ENCODE results near the gene CKS1B. TPM values are rescaled to one million over a fixed set of nuclear protein-coding genes. Genes with fewer than 3 reads are reported as not detected.
"Not testable (repeated sequence)": the region's sequence is repeated elsewhere in the genome, so short reads cannot be mapped to it uniquely, and the experiment has no call there.

CKS1B gene
- total RNA-seq, 1 donor: 23.2 TPM

GRCh38 chr1:154975409-154976059 is 1.1 kb downstream of the CKS1B start:
- Histone ChIP-seq H2AFZ (ENCODE audit: low read length) (peak overlapping the region; percentile 89), H3K27ac (ENCODE audit: low read depth, low read length) (peak overlapping the region; percentile 97), H3K4me1 (ENCODE audit: insufficient read depth, low read length) (peaks cover 41% of the 10 kb centered on the region), H3K9me3 (ENCODE audit: low read depth, low read length) (no peaks in the 10 kb centered on the region), H3K79me2 (ENCODE audit: insufficient read depth, low read length) (peaks cover 37% of the 10 kb centered on the region), H4K20me1 (ENCODE audit: insufficient read depth, low read length) (no peaks in the 10 kb centered on the region), H3K27me3 (ENCODE audit: insufficient read depth, low read length) (no peaks in the 10 kb centered on the region), H3K4me2 (ENCODE audit: insufficient read depth, low read length) (peak overlapping the region; percentile 99), H3K36me3 (ENCODE audit: insufficient read depth, low read length) (peaks cover 9% of the 10 kb centered on the region), H3K4me3 (ENCODE audit: insufficient read depth, low read length) (peak overlapping the region; percentile 79)
- no peak for TF ChIP-seq CTCF (IDR thresholded peaks at IDR 0.05; ENCODE audit: extremely low read depth, low read depth, low read length)
- DNase-seq (ENCODE audit: insufficient read length, low spot score, missing footprints): peak; percentile 72

GRCh38 chr1:154977762-154978161 is 3.3 kb downstream of the CKS1B start:
- not testable (repeated sequence) for H3K27me3 ChIP-seq (ENCODE audit: insufficient read depth, low read length); DNase-seq (ENCODE audit: insufficient read length, low spot score, missing footprints); H3K4me3 ChIP-seq (ENCODE audit: insufficient read depth, low read length); H3K4me2 ChIP-seq (ENCODE audit: insufficient read depth, low read length); H3K27ac ChIP-seq (ENCODE audit: low read depth, low read length); H4K20me1 ChIP-seq (ENCODE audit: insufficient read depth, low read length); H3K36me3 ChIP-seq (ENCODE audit: insufficient read depth, low read length); H3K9me3 ChIP-seq (ENCODE audit: low read depth, low read length)
- H3K79me2 ChIP-seq (ENCODE audit: insufficient read depth, low read length): peaks cover 39% of the 10 kb centered on the region
- H3K4me1 ChIP-seq (ENCODE audit: insufficient read depth, low read length): peaks cover 26% of the 10 kb centered on the region
- H2AFZ ChIP-seq (ENCODE audit: low read length): peak overlapping the region; percentile 10

GRCh38 chr1:154978360-154978759 is 3.9 kb downstream of the CKS1B start:
- no peaks in the 10 kb centered on the region for H4K20me1 ChIP-seq (ENCODE audit: insufficient read depth, low read length)
- DNase-seq (ENCODE audit: insufficient read length, low spot score, missing footprints): no peak
- H3K36me3 ChIP-seq (ENCODE audit: insufficient read depth, low read length): peaks cover 9% of the 10 kb centered on the region
- no peaks in the 10 kb centered on the region for H3K27me3 ChIP-seq (ENCODE audit: insufficient read depth, low read length)
- H3K27ac ChIP-seq (ENCODE audit: low read depth, low read length): no peak overlapping the region
- no peak for TF ChIP-seq CTCF (IDR thresholded peaks at IDR 0.05; ENCODE audit: extremely low read depth, low read depth, low read length)
- peaks cover 21% of the 10 kb centered on the region for H3K4me1 ChIP-seq (ENCODE audit: insufficient read depth, low read length)
- no peak overlapping the region for H3K4me3 ChIP-seq (ENCODE audit: insufficient read depth, low read length)
- no peaks in the 10 kb centered on the region for H3K9me3 ChIP-seq (ENCODE audit: low read depth, low read length)
- H2AFZ ChIP-seq (ENCODE audit: low read length): no peak overlapping the region
- no peak overlapping the region for H3K4me2 ChIP-seq (ENCODE audit: insufficient read depth, low read length)
- peaks cover 41% of the 10 kb centered on the region for H3K79me2 ChIP-seq (ENCODE audit: insufficient read depth, low read length)

GRCh38 chr1:154982341-154982740 is 7.9 kb downstream of the CKS1B start:
- no peak for TF ChIP-seq CTCF (IDR thresholded peaks at IDR 0.05; ENCODE audit: extremely low read depth, low read depth, low read length)
- DNase-seq (ENCODE audit: insufficient read length, low spot score, missing footprints): no peak
- peak overlapping the region; percentile 89 for H3K4me3 ChIP-seq (ENCODE audit: insufficient read depth, low read length)
- no peaks in the 10 kb centered on the region for H3K27me3 ChIP-seq (ENCODE audit: insufficient read depth, low read length)
- H3K4me1 ChIP-seq (ENCODE audit: insufficient read depth, low read length): peaks cover 16% of the 10 kb centered on the region
- H2AFZ ChIP-seq (ENCODE audit: low read length): peak overlapping the region; percentile 69
- no peaks in the 10 kb centered on the region for H4K20me1 ChIP-seq (ENCODE audit: insufficient read depth, low read length)
- H3K4me2 ChIP-seq (ENCODE audit: insufficient read depth, low read length): peak overlapping the region; percentile 97
- H3K27ac ChIP-seq (ENCODE audit: low read depth, low read length): peak overlapping the region; percentile 27
- H3K79me2 ChIP-seq (ENCODE audit: insufficient read depth, low read length): peaks cover 44% of the 10 kb centered on the region
- H3K9me3 ChIP-seq (ENCODE audit: low read depth, low read length): no peaks in the 10 kb centered on the region
- peaks cover 13% of the 10 kb centered on the region for H3K36me3 ChIP-seq (ENCODE audit: insufficient read depth, low read length)
